Right atrium auricular region (tissue), 2 donors: ENCODE measurements around the gene BICDL2. TPM values are rescaled to one million over a fixed set of nuclear protein-coding genes. Genes with fewer than 3 reads are reported as not detected.

ENCODE experiments used
- DNase-seq: peaks from one replicate; pipeline ENCODE4 v3.0.0-alpha.2; 2019; ENCODE audit warnings: low spot score
- H3K27ac ChIP-seq, 2 donors: fragments of 200-600 bp; sonication (generic); 1 replicate in 1 of 2; 2 replicates in 1 of 2; pipeline ENCODE4 v1.5.1; 2016 to 2019
- H3K27me3 ChIP-seq, 2 donors: fragments of 200-600 bp; sonication (generic); one replicate each; pipeline versions ENCODE4 v1.5.1 to v1.6.0; 2017 to 2019
- H3K36me3 ChIP-seq: fragments of 200-600 bp; sonication (generic); one replicate; pipeline ENCODE4 v1.5.1; 2016
- H3K4me1 ChIP-seq, 2 donors: fragments of 200-600 bp; sonication (generic); one replicate each; pipeline versions ENCODE4 v1.5.1 to v1.6.0; 2017 to 2019
- H3K4me3 ChIP-seq, 2 donors: fragments of 200-600 bp; sonication (generic); 1 replicate in 1 of 2; 2 replicates in 1 of 2; pipeline ENCODE4 v1.5.1; 2017 to 2019; ENCODE audit warnings: mild to moderate bottlenecking in 1 of 2, moderate library complexity in 1 of 2
- H3K9me3 ChIP-seq, 2 donors: fragments of 200-600 bp; sonication (generic); one replicate each; pipeline ENCODE4 v1.5.1; 2019
- CTCF ChIP-seq, 2 donors: fragments of 200-600 bp; sonication (generic); IDR thresholded peaks; one replicate each; pipeline ENCODE4 v1.5.1; 2019; ENCODE audit warnings: antibody characterized with exemption in 2 of 2
- total RNA-seq, 2 donors: library from RNA; depleted of rRNA; stranded (reverse); fragments of >200 nt; gene quantifications; one replicate each; pipeline ENCODE4 v1.1.0, GENCODE V29; 2016

The BICDL2 gene
- total RNA-seq, 2 donors from 2014 or later, result 0.28 TPM; not detected in 1

- H3K36me3 ChIP-seq, result no peaks in the 10 kb centered on the region
- H3K9me3 ChIP-seq, result no peaks in the 10 kb centered on the region
- TF ChIP-seq CTCF (IDR thresholded peaks at IDR 0.05), result no peak
- no peak for DNase-seq
- H3K4me1 ChIP-seq, result peaks cover 0 to 29% of the 10 kb centered on the region in 2 donors
- H3K27me3 ChIP-seq, result no peaks in the 10 kb centered on the region
- H3K27ac ChIP-seq, result no peak overlapping the region
- no peak overlapping the region for H3K4me3 ChIP-seq
These were observed 48.1 kb downstream of the BICDL2 start for GRCh38 chr16:2988590-2989099.

GRCh38 chr16:2987833-2988232 lies 48.9 kb downstream of the BICDL2 start:
- H3K4me1 ChIP-seq, result peaks cover 0 to 33% of the 10 kb centered on the region in 2 donors
- no peak overlapping the region for H3K27ac ChIP-seq
- TF ChIP-seq CTCF (IDR thresholded peaks at IDR 0.05), result no peak
- no peaks in the 10 kb centered on the region for H3K27me3 ChIP-seq
- no peaks in the 10 kb centered on the region for H3K36me3 ChIP-seq
- H3K9me3 ChIP-seq, result no peaks in the 10 kb centered on the region
- no peak overlapping the region for H3K4me3 ChIP-seq
- no peak for DNase-seq

GRCh38 chr16:2987286-2987685 lies 49.5 kb downstream of the BICDL2 start:
- TF ChIP-seq CTCF (IDR thresholded peaks at IDR 0.05), result no peak
- DNase-seq, result no peak
- H3K4me1 ChIP-seq, result peaks cover 0 to 33% of the 10 kb centered on the region in 2 donors
- no peaks in the 10 kb centered on the region for H3K27me3 ChIP-seq
- H3K27ac ChIP-seq, result no peak overlapping the region
- no peaks in the 10 kb centered on the region for H3K36me3 ChIP-seq
- no peak overlapping the region for H3K4me3 ChIP-seq
- no peaks in the 10 kb centered on the region for H3K9me3 ChIP-seq

GRCh38 chr16:2986623-2987188 lies 50.0 kb downstream of the BICDL2 start:
- TF ChIP-seq CTCF (IDR thresholded peaks at IDR 0.05), result no peak
- no peak overlapping the region for H3K4me3 ChIP-seq
- no peaks in the 10 kb centered on the region for H3K36me3 ChIP-seq
- H3K4me1 ChIP-seq, result peaks cover 0 to 33% of the 10 kb centered on the region in 2 donors
- peak overlapping the region; percentile 80 to 90 for H3K27ac ChIP-seq
- no peaks in the 10 kb centered on the region for H3K9me3 ChIP-seq
- H3K27me3 ChIP-seq, result no peaks in the 10 kb centered on the region
- no peak for DNase-seq

- DNase-seq, result no peak
- H3K27me3 ChIP-seq, result no peaks in the 10 kb centered on the region
- no peaks in the 10 kb centered on the region for H3K36me3 ChIP-seq
- peak overlapping the region; percentile 80 to 90 for H3K27ac ChIP-seq
- no peak overlapping the region for H3K4me3 ChIP-seq
- no peak for TF ChIP-seq CTCF (IDR thresholded peaks at IDR 0.05)
- peaks cover 0 to 37% of the 10 kb centered on the region in 2 donors for H3K4me1 ChIP-seq
- H3K9me3 ChIP-seq, result no peaks in the 10 kb centered on the region
These were observed 50.8 kb downstream of the BICDL2 start for GRCh38 chr16:2985893-2986355.

- Histone ChIP-seq H3K27me3 (no peaks in the 10 kb centered on the region), H3K9me3 (no peaks in the 10 kb centered on the region), H3K4me1 (peaks cover 0 to 41% of the 10 kb centered on the region in 2 donors), H3K36me3 (no peaks in the 10 kb centered on the region), H3K4me3 (no peak overlapping the region), H3K27ac (peak overlapping the region; percentile 80 to 90)
- no peak for TF ChIP-seq CTCF (IDR thresholded peaks at IDR 0.05)
- no peak for DNase-seq
These were observed 51.3 kb downstream of the BICDL2 start for GRCh38 chr16:2985462-2985861.
